Body of pancreas (tissue), 4 donors: Measurements from ENCODE around the gene PPAN.

Experiments used
- CTCF ChIP-seq, 7 experiments: fragments of 450-650 bp in 4 of 7; fragments of 200-600 bp in 3 of 7; sonication (generic) in 3 of 7; IDR thresholded peaks; one replicate each; pipeline ENCODE4 v1.5.1; 2016 to 2019; ENCODE audit warnings: antibody characterized with exemption in 7 of 7
- POLR2A ChIP-seq, 3 donors: fragments of 450-650 bp; IDR thresholded peaks; one replicate each; pipeline ENCODE4 v1.6.1; 2016; ENCODE audit warnings: antibody characterized with exemption in 3 of 3, mild to moderate bottlenecking in 2 of 3

GRCh38 chr19:10104130-10104513 lies 2.0 kb upstream of the PPAN start:
- TF ChIP-seq POLR2A (IDR thresholded peaks at IDR 0.05) (no peak), CTCF (IDR thresholded peaks at IDR 0.05) (no peak)
